Activated T-cell treated with anti-CD3 and anti-CD28 coated beads, Interleukin-2, amount 50 U/mL, for 1 hour (primary cell): ENCODE results near the gene GEN1.
A peak's percentile ranks its signal among the peaks of the same experiment; 100 is the strongest.

Source experiments
- DNase-seq: peaks from one replicate; pipeline ENCODE4 v3.0.0-alpha.2; 2020

GEN1 gene, protein sequence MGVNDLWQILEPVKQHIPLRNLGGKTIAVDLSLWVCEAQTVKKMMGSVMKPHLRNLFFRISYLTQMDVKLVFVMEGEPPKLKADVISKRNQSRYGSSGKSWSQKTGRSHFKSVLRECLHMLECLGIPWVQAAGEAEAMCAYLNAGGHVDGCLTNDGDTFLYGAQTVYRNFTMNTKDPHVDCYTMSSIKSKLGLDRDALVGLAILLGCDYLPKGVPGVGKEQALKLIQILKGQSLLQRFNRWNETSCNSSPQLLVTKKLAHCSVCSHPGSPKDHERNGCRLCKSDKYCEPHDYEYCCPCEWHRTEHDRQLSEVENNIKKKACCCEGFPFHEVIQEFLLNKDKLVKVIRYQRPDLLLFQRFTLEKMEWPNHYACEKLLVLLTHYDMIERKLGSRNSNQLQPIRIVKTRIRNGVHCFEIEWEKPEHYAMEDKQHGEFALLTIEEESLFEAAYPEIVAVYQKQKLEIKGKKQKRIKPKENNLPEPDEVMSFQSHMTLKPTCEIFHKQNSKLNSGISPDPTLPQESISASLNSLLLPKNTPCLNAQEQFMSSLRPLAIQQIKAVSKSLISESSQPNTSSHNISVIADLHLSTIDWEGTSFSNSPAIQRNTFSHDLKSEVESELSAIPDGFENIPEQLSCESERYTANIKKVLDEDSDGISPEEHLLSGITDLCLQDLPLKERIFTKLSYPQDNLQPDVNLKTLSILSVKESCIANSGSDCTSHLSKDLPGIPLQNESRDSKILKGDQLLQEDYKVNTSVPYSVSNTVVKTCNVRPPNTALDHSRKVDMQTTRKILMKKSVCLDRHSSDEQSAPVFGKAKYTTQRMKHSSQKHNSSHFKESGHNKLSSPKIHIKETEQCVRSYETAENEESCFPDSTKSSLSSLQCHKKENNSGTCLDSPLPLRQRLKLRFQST

DNA sequence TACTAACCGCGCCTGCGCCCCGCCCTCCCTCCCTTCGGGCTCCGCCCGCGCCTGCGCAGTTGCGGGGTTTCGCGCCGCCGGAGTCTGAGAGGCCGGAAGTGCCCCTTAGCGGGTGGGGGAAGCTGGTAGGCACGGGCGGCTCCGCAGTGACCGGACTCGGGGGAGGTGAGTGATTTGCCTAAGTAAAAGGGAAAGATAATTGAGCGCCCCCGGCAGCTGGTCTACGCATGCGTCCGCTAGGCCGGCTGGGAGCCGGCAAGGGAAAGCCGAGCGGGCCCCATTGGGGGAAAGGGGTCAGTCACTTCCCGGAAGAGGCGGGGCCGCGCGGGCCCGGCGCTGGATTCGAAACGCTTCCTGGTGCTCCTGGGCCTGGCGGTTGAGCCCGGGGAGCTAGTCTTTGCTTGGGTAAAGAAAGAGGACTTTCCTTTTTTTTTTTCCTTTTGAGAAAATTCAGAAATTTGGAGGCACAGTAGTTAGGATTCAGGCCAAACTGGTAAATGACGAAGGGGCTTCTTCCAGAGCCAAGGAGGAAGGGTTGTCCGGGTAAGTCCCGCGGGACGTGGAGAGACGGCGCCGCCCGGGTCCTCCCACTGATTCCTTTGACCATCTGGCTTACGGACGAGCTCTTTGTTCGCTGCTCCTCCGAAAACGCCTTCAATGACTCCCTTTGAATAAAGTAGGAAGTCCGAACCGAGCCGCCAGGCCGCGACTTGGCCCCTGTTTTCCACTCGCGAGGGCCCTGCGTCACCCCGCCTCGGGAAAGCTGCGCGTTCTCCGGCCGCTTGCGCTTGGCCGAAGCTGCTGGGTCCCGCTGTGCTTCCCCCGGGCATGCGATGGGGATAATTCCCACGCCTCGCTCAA, at the start of gene GEN1, which contains the start of gene SMC6:
GEN1 (plus strand) TSS at position 336 of the 861 bp plus-strand sequence. CDS start 5,806 bp downstream, outside the sequence.
SMC6 (minus strand) TSS at position 8 of the 861 bp plus-strand sequence. CDS start 7,864 bp downstream, outside the sequence.
- DNase-seq = peak; percentile 93

DNA sequence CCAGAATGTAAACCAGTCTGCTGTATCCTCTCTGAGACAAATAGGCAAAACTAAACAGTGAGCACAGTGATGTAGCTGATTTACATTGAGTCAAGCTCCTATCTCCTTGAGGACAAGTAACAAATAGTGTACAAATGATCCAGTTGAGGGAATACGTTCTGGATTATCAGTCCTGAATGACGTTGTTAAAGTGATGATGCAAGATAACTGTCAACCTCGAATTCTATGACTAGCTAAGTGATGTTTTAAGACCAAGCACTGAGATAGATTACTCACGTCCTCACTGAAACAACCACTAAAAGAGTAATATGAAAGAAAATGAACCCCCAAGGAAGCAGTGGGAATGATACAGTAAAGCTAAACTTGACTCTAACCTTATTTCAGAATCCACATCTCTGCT, 47.1 kb upstream of the GEN1 start:
- DNase-seq = no peak

DNA sequence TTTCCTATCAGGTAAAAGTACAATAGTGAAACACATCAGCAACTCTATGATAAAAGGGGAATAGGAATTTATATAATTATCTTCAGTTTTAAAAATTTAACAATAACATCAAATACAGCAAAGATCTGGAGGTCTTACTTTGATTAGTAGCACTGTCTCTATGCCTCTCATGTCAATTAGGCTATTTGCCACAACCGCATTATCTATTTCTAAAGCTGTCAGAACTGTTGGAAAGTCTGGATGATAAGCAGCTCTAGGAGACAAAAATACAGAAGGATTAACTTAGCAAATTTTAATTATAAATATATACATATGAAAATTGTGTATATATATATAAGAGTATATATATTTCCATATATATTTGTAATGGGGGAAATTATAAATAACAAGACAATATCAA, 45.4 kb upstream of the GEN1 start:
- no peak for DNase-seq

DNA sequence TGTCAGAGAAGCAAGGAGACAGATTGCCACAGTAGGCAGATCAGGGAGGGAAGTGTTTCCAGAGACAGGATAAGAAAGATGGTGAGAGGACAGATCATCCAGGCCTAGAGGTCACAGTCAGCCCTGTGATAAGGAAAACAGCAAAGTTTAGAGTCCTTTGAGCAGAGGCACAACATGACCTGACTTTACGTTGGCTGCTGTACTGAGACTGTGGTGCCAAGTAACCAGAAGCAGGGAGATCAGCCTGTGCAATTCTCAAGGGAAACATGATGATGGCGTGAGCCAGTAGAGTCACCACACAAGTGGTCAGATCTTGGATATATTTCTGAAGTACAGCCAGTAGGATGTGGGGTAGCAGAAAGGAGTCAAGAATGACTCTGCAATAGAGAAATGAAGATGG, 44.0 kb upstream of the GEN1 start:
- no peak for DNase-seq

DNA sequence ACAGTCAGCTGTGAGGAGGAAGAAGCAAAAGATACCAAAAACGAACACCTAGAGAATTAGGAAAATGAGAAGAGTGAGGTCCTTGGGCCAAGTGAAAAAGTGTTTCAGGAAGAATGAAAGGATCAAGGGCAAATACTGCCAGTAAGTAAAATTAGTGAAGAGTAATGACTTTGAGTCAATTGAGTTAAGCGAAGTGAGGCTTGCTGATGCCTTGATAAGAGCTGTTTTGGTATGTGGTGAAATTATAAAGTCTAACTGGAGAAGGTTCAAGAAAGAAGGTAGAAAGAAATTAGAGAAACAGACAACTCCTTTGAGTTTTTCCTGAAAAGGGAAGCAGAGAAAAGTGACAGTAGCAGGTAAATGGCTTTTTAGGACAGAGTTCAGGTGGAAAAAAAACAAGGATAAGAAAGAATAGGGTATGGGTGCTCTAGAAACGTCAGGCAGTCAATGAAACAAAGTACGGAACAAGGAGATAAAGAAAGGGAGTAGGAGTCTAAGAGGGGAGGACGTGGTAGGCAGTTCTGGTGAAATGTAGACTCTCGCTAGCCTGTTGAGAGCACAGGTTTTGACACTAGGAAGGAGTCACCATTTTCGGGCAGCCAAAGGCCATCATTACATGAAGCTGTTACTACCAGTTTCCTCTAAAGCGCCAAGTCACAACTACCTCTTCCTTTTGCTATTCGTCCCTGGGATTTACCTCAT, 43.2 kb upstream of the GEN1 start:
- no peak for DNase-seq

DNA sequence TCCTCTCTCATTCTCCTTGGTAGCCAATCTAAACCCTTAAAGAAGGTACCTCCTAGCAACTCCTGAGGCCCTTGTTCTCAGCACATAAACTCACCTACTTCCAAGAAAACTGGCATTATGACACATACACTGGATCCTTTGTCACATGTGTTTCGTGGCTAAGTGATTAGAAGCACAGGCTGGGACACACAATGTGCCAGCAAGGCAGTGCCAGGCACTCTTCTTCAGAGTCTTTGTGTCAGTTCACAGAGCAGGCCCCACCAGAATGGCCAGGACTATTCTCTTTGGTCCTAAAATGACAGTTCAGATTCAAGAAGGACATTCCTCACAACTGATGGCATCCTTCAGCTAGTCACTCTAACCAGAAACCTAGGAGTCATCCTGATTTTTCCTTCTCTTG, 40.6 kb upstream of the GEN1 start:
- no peak for DNase-seq

DNA sequence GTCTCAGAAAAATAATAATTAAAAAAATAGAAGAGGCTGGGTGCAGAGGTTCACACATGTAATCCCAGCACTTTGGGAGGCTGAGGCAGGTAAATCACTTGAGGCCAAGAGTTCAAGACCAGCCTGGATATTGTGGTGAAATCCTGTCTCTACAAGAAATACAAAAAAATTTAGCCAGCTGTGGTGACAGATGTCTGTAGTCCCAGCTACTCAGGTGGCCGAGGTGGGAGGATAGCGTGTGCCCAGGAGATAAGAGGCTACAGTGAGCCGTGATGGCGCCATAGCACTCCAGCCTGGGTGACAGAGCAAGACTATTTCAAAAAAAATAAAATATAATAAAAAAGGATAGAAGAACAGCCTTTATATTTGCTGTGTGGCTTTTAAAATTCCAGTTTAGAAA, 36.3 kb upstream of the GEN1 start:
- DNase-seq = no peak

DNA sequence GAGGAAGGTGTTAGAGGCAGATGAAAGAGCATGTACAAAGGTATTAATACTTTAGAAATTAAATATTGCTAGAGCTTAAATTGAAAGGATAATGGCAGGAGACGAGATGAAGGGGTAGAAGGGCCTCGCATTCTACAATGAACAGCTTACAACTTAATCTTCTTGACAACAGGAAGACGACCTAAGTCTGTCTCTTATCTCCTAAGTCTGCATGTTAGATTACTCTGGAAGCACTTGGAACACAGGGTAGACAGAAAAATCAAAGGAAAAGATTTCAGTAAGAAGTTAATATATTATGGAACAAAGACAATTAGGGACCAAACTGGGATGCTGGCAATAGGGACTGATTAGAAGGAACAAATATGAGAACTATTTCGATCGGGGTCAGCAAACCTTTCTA, 35.2 kb upstream of the GEN1 start:
- no peak for DNase-seq

DNA sequence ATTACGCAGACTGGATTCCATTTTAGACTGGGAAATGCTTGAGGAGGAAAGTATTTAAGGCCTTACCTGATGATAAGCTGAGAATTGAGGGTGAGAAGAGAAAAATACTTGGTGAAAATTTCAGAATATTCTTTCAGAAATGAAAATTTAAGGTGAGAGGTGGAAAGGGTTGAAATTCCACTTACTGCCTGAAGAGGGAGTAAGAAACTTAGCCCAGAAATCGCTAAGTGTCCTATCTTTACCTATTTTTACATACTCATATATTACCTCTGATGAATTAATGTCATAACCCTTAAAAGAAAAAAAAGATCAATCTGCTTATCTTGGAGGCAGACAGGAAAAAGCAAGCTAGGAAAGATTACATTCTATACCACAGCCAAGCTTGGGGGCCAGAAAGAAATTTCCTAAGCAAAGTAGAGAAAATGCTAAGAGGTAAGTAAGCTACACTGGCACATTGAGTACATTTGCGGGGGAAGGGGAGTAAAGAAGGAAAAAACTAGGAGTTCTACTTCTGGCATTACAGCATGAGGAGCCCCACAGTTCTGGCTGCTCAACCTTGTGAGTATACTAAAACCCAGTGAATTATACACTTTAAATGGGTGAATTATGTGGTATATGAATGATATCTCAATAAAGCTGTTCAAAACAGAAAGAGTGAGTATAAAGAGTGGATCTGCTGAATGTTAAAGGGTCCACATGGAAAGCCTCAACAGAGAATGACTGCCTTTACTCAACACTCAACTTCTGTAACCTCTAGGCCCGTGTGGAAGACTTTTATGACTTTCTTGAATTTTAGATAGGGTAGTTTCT, 34.2 kb upstream of the GEN1 start:
- no peak for DNase-seq

DNA sequence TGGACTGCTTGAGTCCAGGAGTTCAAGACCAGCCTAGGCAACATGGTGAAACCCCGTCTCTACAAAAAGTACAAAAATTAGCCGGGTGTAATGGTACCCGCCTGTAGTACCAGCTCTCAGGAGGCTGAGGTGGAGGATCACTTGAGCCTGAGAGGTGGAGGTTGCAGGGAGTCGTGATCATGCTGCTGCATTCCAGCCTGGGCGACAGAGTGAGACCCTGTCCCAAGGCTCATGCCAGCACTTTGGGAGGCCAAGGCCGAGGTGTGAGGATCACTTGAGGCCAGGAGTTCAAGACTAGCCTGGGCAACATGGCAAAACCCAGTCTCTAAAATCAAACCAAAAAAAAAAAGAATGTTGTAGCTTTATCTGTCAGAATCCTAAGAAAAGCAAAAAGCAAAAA, 25.7 kb upstream of the GEN1 start:
- DNase-seq = no peak

DNA sequence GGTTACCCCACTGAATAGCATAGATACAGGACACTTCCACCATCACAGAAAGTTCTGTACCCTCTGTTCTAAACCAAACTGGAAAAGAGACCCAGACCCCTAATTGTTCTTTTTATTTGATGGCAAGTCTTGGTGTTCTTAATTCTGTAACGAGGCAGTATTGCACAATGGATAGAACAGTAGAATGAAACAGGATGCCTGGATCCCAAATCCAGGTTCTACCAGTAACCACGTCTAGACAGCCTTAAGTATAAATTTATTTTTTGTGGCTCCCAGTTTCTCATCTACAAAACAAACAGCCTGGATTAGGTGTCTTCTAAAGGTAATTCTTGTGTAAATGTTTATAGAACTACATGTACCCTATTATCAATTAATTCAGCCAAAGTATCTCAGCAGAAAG, 24.1 kb upstream of the GEN1 start:
- DNase-seq = no peak

DNA sequence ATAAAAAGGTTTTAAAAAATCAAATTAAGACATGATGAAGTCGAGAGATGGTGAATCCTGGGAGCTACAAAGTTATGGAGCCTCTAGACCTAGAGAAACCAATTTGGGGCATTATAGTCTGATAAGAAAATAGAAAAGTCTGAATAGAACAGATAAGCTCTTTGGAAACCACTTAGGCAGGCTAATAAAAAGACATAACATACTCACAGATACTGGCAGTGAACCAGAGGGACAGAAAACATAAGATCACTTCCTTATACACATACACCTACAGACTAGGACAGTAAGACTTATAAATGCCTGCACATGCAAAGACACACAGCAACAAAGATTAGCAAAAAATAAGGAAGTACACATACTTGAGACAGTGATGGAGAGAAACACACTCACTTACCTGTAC, 20.3 kb upstream of the GEN1 start:
- DNase-seq = no peak

DNA sequence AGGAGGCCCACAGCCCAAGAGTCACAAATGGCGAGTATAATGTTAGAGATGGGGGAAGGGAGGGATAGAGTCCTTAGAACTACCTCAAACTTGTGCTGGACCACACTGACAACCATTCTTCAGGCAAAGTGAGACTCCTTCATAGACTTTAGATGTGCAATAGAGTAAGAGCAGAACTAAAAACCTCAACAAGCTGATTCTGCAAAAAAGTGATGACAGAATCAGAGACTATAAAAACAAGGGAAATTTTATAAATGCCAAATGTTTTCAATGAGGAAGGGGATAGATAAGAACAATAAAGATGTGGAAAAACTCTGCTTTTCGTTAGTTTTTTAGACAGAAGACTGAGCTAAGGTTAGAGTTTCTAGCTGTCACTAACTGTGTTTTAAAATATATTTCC, 18.1 kb upstream of the GEN1 start:
- DNase-seq = no peak

DNA sequence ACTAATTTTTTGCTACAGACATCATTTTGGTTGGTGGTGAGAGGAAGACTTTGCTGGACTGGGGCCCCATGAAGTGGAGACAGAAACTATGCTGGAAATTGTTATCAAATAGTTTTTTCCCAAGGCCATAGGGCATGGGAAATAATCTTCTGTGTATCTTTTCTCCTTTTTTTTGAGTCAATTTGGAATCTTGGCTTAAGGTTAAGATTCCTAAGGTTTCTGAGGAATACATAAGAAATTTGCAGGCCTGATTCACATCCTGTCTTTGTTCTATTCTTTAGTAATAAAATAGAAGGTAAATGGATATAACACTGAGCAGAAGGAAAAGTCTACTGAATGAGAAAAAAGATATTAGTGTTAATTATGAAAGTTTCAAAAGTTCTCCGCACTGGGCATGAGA, 16.9 kb upstream of the GEN1 start:
- DNase-seq = no peak

DNA sequence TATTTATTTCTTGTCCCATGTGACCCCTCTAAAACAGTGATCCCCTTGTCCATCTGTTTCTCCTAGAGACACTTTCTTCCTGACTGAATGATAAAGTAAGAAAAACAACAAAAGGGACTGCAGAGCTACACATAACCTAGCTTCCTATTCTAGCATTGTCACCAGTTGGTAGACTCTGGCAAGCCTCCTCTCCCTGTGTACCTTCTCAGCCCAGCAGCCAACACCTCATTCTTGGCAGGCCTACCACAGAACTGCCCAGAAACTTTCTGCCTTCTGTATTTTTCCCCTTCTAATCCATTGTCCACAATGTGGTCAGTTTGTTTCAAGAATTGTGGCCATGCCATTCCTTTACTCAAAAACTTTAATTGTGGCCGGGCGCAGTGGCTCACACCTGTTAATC, 13.7 kb upstream of the GEN1 start:
- no peak for DNase-seq

DNA sequence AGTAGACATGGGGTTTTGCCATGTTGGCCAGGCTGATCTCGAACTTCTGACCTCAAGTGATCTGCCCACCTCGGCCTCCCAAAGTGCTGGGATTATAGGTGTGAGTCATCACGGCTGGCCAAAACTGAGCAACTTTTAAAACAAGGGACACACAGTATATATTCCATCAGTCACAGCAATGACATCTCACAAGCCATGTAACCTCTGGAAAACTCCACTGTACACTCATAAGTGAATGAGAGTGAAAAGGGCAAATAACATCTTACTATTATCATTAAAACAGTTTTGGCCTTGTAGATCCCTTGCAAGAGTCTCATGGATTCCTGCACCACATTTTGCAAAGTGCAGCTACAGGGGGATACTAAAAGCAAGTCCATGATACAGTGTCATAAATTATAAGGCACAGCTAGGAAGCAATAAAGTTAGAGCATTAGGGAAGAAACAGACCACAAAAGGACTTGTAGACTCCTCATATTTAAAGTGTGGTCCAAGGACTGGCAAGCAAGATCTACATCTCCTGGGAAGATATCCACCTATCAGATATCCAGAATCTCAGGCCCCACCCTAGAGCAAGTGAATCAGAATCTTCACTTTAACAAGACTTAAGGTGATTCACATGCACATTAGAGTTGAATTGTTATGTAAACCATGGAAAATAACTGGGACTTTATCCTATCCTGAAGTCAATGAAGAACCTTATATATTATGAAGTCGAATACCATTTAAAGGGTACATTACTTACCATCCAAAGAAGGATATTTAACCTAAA, 6.1 kb upstream of the GEN1 start:
- DNase-seq = no peak

DNA sequence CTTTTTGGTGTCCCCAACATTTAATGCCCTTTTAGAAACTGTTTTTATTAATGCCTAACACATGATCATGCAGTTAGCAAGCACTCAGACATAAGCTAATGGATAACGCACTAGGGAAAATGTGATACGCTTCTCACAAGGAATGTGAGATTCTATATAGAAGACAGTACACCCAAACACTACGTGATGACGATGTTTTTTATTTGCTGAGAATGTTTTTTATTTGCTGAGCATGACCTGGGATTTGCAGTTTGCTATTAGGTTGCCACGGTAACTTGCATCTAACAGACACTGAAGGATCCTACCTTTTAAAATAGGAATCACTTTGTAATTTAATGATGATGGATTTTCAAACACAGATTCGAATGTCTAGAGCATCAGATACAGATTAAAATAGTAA, 5.2 kb upstream of the GEN1 start:
- no peak for DNase-seq

DNA sequence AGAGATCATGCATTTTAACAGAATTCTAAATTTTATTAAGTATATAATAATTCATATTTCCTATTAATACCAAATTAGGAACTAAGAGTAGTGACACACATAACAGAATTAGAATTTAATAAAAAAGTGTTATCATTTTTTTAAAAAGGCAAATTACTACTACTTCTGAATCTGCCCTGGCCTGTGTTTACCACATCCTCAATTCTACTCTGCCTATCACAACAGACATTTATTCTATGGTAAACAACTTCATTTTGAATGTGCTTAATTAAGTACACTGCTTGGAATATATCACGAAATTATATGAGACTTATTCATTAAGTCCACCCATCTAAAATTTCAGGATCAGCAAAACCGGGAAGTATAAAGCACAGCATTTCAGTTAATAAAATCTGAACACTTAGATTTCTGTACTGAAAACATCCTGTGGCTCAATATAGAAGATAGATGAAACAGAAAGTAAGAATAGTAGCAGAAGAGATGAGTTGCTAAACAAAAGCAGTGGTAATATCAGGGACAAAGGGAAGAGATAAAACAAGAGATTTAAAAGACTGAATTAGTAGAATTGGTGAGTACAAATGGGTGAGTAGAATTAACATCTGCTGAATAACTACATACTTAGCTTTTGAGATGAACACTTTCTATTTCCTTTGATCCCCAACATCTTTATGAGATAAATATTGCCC, 4.0 kb upstream of the GEN1 start:
- DNase-seq = no peak

DNA sequence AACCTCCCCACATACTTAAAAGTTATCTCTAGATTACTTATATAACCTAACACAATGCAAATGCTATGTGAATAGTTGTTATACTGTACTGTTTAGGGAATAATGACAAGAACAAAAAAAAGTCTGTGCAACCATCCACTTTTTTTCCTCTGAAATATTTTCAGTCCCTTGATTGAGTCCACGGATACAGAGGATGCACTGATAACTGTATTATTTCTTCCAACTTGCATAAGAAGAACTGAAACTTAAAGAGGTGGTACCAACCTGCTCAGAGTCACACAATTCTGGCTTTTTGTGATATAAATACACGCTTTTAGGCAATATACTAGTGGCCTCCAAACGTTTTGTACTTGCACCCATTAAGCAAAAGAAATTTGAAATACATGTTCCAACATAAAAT, 1.7 kb upstream of the GEN1 start:
- no peak for DNase-seq
